HFFc6 (cell line): ENCODE measurements around the gene CPT1C. TPM values are rescaled to one million over a fixed set of nuclear protein-coding genes. Genes with fewer than 3 reads are reported as not detected.

ENCODE experiments used
- DNase-seq: peaks from one replicate; pipeline ENCODE4 v3.0.0-alpha.2; 2018
- H3K27ac Mint-ChIP-seq: 2 replicates; pipeline ENCODE4 v1.8.0; 2020; ENCODE audit warnings: mild to moderate bottlenecking, mixed read lengths
- H3K27me3 Mint-ChIP-seq: 2 replicates; pipeline ENCODE4 v1.8.0; 2021; ENCODE audit warnings: mild to moderate bottlenecking, moderate library complexity, mixed read lengths; ENCODE audit not compliant: insufficient read depth
- H3K36me3 Mint-ChIP-seq: 2 replicates; pipeline ENCODE4 v1.8.0; 2021; ENCODE audit warnings: low read depth, mixed read lengths
- H3K4me1 Mint-ChIP-seq: 2 replicates; pipeline ENCODE4 v1.8.0; 2020; ENCODE audit warnings: low read depth, mixed read lengths
- H3K4me3 Mint-ChIP-seq: 2 replicates; pipeline ENCODE4 v1.8.0; 2020; ENCODE audit warnings: mild to moderate bottlenecking, moderate library complexity, mixed read lengths
- H3K9me3 Mint-ChIP-seq: 2 replicates; pipeline ENCODE4 v1.8.0; 2020; ENCODE audit warnings: mild to moderate bottlenecking, mixed read lengths
- total RNA-seq, 6 experiments: library from RNA; stranded (reverse); fragmentation: NEBNext Ultra II Directional; extraction: Animal tissue kit (Norgen Biotek cat#: 25700); gene quantifications; 2 replicates in 1 of 6; 3 replicates in 5 of 6; pipeline ENCODE4 v1.2.3, GENCODE V29; 2021
- TF ChIP-seq, protein P1 (sequence below): fragments of 200-600 bp; sonication (generic); IDR thresholded peaks from 2 replicates; pipeline ENCODE4 v1.5.0; 2021; ENCODE audit warnings: antibody characterized with exemption, mild to moderate bottlenecking

CPT1C gene
- total RNA-seq, 6 experiments from 2014 or later, result 32.7 to 42.6 (median 36.4) TPM

- Mint-ChIP-seq H3K9me3 (no peaks in the 10 kb centered on the region), H3K27me3 (peaks cover 8% of the 10 kb centered on the region), H3K4me3 (no peak overlapping the region), H3K36me3 (peaks cover 4% of the 10 kb centered on the region; the same call in 1 of the 2 replicates), H3K4me1 (peaks cover 19% of the 10 kb centered on the region), H3K27ac (no peak overlapping the region)
- TF ChIP-seq, protein P1, sequence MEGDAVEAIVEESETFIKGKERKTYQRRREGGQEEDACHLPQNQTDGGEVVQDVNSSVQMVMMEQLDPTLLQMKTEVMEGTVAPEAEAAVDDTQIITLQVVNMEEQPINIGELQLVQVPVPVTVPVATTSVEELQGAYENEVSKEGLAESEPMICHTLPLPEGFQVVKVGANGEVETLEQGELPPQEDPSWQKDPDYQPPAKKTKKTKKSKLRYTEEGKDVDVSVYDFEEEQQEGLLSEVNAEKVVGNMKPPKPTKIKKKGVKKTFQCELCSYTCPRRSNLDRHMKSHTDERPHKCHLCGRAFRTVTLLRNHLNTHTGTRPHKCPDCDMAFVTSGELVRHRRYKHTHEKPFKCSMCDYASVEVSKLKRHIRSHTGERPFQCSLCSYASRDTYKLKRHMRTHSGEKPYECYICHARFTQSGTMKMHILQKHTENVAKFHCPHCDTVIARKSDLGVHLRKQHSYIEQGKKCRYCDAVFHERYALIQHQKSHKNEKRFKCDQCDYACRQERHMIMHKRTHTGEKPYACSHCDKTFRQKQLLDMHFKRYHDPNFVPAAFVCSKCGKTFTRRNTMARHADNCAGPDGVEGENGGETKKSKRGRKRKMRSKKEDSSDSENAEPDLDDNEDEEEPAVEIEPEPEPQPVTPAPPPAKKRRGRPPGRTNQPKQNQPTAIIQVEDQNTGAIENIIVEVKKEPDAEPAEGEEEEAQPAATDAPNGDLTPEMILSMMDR, result no peak
- no peak for DNase-seq
Observed at GRCh38 chr19:49669516-49669915, 21.4 kb upstream of the CPT1C start.

- H3K27ac Mint-ChIP-seq, result peak overlapping the region; percentile 69
Observed at GRCh38 chr19:49672131-49672919, 18.6 kb upstream of the CPT1C start.

DNA sequence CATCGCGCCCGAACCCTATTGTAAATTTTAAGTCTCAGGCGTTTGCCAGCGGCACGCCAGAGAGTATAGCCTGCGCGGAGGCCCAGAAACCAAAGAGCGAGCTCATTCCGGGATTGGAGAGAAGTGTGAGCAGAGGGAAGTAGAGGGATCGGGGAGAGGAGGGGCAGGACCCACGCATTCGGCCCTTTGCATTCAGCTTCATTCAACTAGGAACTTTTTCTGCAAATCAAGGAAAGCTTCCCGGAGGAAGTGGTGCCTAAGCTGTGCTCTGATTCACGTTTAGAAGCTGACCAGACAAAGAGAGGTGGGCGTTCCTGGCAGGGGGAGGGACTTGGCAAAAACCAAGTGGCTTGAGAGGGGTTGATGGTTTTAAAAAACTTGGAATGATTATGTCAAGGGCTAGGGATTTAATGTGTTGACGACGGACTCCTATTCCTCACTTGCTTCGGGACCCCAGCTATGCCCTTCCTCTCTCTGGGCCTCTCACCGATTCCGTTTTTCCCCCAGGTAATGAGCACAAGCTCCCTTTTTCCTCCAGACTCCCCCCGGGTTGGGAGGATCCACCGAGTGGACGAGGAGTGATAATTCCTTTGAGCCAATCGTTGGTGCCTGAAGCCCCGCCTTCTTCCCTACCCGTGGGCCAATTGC is 14.7 kb upstream of the CPT1C start:
- H3K27me3 Mint-ChIP-seq, result peaks cover 7% of the 10 kb centered on the region
- peaks cover 4% of the 10 kb centered on the region; the same call in 1 of the 2 replicates for H3K36me3 Mint-ChIP-seq
- H3K9me3 Mint-ChIP-seq, result no peaks in the 10 kb centered on the region
- peak overlapping the region; percentile 99 for H3K27ac Mint-ChIP-seq
- TF ChIP-seq, protein P1, result no peak
- peak; percentile 82 for DNase-seq
- H3K4me3 Mint-ChIP-seq, result peak overlapping the region; percentile 85
- H3K4me1 Mint-ChIP-seq, result peaks cover 35% of the 10 kb centered on the region

More at GRCh38 chr19:49672131-49672919, 18.6 kb upstream of the CPT1C start:
- H3K27me3 Mint-ChIP-seq, result peaks cover 5% of the 10 kb centered on the region
- H3K4me1 Mint-ChIP-seq, result peaks cover 18% of the 10 kb centered on the region
- no peak overlapping the region for H3K4me3 Mint-ChIP-seq
- peak; percentile 43 for DNase-seq
- no peaks in the 10 kb centered on the region for H3K9me3 Mint-ChIP-seq
- TF ChIP-seq, protein P1, result peak; percentile 92
- peaks cover 4% of the 10 kb centered on the region; the same call in 1 of the 2 replicates for H3K36me3 Mint-ChIP-seq

DNA sequence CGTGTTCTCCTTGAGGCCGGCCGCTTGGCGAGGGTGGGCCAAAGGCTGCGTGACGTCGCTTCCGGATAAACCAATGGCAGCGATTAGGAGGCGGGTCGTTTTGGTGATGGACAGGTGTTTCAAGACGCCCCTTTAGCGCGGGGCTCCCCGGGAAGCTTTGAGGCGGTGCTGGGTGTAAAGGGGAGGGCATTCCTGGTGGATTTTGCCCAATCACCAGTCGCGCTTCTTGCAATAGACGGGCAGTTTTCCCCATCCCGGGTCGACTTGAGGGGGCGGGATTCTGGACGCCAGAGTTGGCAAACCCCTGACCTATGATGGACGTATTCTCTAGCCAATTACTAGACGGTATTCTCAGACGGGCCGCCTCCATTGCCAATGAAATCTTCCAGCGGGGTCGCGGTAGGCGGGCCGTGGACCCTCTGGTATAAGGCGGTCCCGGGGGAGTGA is 14.1 kb upstream of the CPT1C start:
- TF ChIP-seq, protein P1, result no peak
- no peaks in the 10 kb centered on the region for H3K9me3 Mint-ChIP-seq

DNA sequence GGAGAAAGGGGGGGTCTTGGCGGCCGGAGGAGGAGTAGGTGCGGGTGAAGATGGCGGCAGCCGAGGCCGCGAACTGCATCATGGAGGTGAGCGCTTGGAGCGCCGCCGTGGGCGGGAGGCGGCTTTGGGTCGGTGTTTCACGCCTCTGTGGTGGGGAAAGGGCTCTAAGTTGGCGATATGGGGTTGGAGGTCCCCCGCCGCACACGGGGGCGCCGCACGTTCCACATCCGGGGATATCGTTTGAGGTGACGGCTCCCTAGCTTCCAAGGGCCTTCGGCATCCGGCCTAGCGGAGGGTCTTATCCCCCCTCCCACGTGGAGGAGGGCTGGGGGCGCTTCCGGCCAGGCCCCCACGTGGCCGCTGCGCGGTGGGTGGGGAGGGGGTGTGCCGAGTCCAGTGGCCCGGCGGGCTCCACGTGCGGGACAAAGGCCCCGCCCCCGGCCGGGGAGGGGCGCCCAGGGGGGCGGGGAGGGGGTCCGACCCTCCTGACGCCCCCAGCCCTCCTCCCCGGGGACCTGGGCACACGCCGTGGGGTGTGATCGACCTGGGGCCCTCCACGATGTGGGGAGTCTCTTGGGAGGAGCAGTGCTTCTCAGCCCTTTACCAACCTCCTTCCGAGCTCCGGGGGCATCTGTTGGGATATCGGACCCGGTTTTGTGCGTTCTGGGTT is 13.6 kb upstream of the CPT1C start, which contains the start of gene PRMT1:
Gene PRMT1 (plus strand): TSS at position 41 of the 670 bp plus-strand sequence. CDS start 10 bp downstream, at position 51.
- Mint-ChIP-seq H3K4me3 (peak within 1 kb of the TSS; percentile 97), H3K27ac (peak within 1 kb of the TSS; percentile 99), H3K36me3 (peaks cover 4% of the 10 kb centered on the region; the same call in 1 of the 2 replicates), H3K27me3 (peaks cover 7% of the 10 kb centered on the region), H3K4me1 (peaks cover 31% of the 10 kb centered on the region), H3K9me3 (no peaks in the 10 kb centered on the region)
- TF ChIP-seq, protein P1, result no peak
- DNase-seq, result no peak

More for the DNA sequence above, 14.1 kb upstream of the CPT1C start:
- peaks cover 7% of the 10 kb centered on the region for H3K27me3 Mint-ChIP-seq
- peaks cover 4% of the 10 kb centered on the region; the same call in 1 of the 2 replicates for H3K36me3 Mint-ChIP-seq
- H3K4me3 Mint-ChIP-seq, result peak overlapping the region; percentile 97
- peak overlapping the region; percentile 99 for H3K27ac Mint-ChIP-seq
- DNase-seq, result peak; percentile 100
- H3K4me1 Mint-ChIP-seq, result peaks cover 35% of the 10 kb centered on the region
